ENCODE data around the gene P2RX2.

GRCh38 chr12:132575661-132576060 is 42.9 kb upstream of the P2RX2 start:
- TF ChIP-seq CTCF (conservative IDR thresholded peaks at IDR 0.05; ENCODE audit: low read length) (no peak), EZH2phosphoT487 (IDR thresholded peaks at IDR 0.05; ENCODE audit: borderline replicate concordance, low read depth, low read length) (no peak)

Data from OCI-LY7 (cell line).